Measurements from ENCODE around the gene PPP4R1. TPM values are rescaled to one million over a fixed set of nuclear protein-coding genes. Genes with fewer than 3 reads are reported as not detected.

PPP4R1 gene
- total RNA-seq, 1 experiment from 2014 or later: 66.7 TPM

DNA sequence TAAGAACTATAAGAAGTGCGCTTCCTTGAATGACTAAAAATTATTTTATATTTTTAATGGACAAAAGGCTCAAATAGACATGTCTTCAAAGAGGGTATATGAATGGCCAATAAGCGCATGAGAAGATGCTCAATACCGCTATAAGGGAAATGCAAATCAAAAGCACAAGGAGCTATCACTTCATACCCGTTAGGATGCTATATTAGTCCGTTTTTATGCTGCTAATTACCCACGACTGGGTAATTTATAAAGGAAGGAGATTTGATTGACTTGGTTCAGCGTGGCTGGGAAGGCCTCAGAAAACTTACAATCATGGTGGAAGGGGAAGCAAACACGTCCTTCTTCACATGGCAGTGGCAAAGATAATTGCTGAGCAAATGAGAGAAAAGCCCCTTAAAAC lies 20.5 kb upstream of the PPP4R1 start:
- Histone ChIP-seq H4K20me1 (ENCODE audit: insufficient read depth) (no peaks in the 10 kb centered on the region), H3K27ac (ENCODE audit: low read depth, low read length) (no peak overlapping the region), H3K9me2 (ENCODE audit: insufficient read depth) (no peaks in the 10 kb centered on the region), H3K4me1 (ENCODE audit: control insufficient read depth in 1 of 2, insufficient read depth in 2 of 2, low read length in 2 of 2) (peaks cover 14 to 27% of the 10 kb centered on the region in 2 experiments), H3K27me3 (ENCODE audit: insufficient read depth, low read length) (no peaks in the 10 kb centered on the region), H3K79me2 (ENCODE audit: insufficient read depth, low read length) (no peaks in the 10 kb centered on the region), H3K4me3 (replicated peaks in 1 of 2; ENCODE audit: low read depth in 1 of 2, low read length in 2 of 2) (no peak overlapping the region), H3K9ac (ENCODE audit: low read length) (no peak overlapping the region), H3K36me3 (ENCODE audit: control insufficient read depth in 1 of 2, insufficient read depth in 2 of 2, low read length in 2 of 2) (no peaks in the 10 kb centered on the region), H2AFZ (ENCODE audit: low read depth, low read length, poor library complexity, severe bottlenecking) (no peak overlapping the region), H3K9me3 (ENCODE audit: control insufficient read depth in 1 of 2, insufficient read depth in 1 of 2, low read depth in 1 of 2, low read length in 2 of 2) (peaks cover 0 to 4% of the 10 kb centered on the region in 2 experiments; a peak in 1 of 4 replicates), H3K4me2 (ENCODE audit: low read length) (no peak overlapping the region)
- ChIA-PET CTCF (no interaction called here), RAD21 (ENCODE audit: low non-redundant PET in 1 of 2, low total read pairs in 2 of 2, uncharacterized antibody in 2 of 2, unreplicated experiment in 2 of 2) (no interaction called here), POLR2A (no interaction called here)
- TF ChIP-seq POLR2AphosphoS5 (IDR thresholded peaks at IDR 0.05; ENCODE audit: low read depth, low read length): no peak
- TF ChIP-seq, protein P1, sequence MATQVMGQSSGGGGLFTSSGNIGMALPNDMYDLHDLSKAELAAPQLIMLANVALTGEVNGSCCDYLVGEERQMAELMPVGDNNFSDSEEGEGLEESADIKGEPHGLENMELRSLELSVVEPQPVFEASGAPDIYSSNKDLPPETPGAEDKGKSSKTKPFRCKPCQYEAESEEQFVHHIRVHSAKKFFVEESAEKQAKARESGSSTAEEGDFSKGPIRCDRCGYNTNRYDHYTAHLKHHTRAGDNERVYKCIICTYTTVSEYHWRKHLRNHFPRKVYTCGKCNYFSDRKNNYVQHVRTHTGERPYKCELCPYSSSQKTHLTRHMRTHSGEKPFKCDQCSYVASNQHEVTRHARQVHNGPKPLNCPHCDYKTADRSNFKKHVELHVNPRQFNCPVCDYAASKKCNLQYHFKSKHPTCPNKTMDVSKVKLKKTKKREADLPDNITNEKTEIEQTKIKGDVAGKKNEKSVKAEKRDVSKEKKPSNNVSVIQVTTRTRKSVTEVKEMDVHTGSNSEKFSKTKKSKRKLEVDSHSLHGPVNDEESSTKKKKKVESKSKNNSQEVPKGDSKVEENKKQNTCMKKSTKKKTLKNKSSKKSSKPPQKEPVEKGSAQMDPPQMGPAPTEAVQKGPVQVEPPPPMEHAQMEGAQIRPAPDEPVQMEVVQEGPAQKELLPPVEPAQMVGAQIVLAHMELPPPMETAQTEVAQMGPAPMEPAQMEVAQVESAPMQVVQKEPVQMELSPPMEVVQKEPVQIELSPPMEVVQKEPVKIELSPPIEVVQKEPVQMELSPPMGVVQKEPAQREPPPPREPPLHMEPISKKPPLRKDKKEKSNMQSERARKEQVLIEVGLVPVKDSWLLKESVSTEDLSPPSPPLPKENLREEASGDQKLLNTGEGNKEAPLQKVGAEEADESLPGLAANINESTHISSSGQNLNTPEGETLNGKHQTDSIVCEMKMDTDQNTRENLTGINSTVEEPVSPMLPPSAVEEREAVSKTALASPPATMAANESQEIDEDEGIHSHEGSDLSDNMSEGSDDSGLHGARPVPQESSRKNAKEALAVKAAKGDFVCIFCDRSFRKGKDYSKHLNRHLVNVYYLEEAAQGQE (IDR thresholded peaks at IDR 0.05; ENCODE audit: low read depth): no peak
- no peak for TF ChIP-seq EZH2 (IDR thresholded peaks at IDR 0.05)
- TF ChIP-seq CEBPB (IDR thresholded peaks at IDR 0.05; ENCODE audit: low read depth): no peak
- no peak for TF ChIP-seq ZNF274 (IDR thresholded peaks at IDR 0.05; ENCODE audit: low read depth, low read length)
- TF ChIP-seq, protein P2, sequence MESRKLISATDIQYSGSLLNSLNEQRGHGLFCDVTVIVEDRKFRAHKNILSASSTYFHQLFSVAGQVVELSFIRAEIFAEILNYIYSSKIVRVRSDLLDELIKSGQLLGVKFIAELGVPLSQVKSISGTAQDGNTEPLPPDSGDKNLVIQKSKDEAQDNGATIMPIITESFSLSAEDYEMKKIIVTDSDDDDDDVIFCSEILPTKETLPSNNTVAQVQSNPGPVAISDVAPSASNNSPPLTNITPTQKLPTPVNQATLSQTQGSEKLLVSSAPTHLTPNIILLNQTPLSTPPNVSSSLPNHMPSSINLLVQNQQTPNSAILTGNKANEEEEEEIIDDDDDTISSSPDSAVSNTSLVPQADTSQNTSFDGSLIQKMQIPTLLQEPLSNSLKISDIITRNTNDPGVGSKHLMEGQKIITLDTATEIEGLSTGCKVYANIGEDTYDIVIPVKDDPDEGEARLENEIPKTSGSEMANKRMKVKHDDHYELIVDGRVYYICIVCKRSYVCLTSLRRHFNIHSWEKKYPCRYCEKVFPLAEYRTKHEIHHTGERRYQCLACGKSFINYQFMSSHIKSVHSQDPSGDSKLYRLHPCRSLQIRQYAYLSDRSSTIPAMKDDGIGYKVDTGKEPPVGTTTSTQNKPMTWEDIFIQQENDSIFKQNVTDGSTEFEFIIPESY (IDR thresholded peaks at IDR 0.05; ENCODE audit: extremely low read depth, insufficient replicate concordance, low read length): no peak
- no peak for TF ChIP-seq CTCF (IDR thresholded peaks at IDR 0.05 in 2 of 3, conservative IDR thresholded peaks at IDR 0.05 in 1 of 3; ENCODE audit: borderline replicate concordance in 1 of 3, insufficient read depth in 1 of 3, low read depth in 2 of 3, low read length in 2 of 3)
- TF ChIP-seq YY1 (IDR thresholded peaks at IDR 0.05; ENCODE audit: extremely low read depth, insufficient replicate concordance, low read depth, low read length): no peak
- no peak for TF ChIP-seq FOSL1 (IDR thresholded peaks at IDR 0.05; ENCODE audit: low read depth)
- TF ChIP-seq SRF (IDR thresholded peaks at IDR 0.05; ENCODE audit: low read depth): no peak
- no peak for TF ChIP-seq RAD21 (IDR thresholded peaks at IDR 0.05; ENCODE audit: low read depth)
- TF ChIP-seq, protein P3, sequence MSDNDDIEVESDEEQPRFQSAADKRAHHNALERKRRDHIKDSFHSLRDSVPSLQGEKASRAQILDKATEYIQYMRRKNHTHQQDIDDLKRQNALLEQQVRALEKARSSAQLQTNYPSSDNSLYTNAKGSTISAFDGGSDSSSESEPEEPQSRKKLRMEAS (IDR thresholded peaks at IDR 0.05): no peak
- TF ChIP-seq TCF7L2 (IDR thresholded peaks at IDR 0.05; ENCODE audit: borderline replicate concordance, extremely low read depth, insufficient read depth, insufficient read length): no peak
- no TSS peak for BruUV-seq (replicated peaks)
- no peak for DNase-seq (ENCODE audit: low read depth, low spot score)
- no peak for ATAC-seq
- intact Hi-C loops (cut with micrococcal nuclease): no loop called here

All from HCT116 (cell line).